Stimulated activated CD4-positive, alpha-beta T cell treated with anti-CD3 and anti-CD28 coated beads, Interleukin-12 subunit alpha, Interleukin-12 subunit beta, amount 100 ng/mL, for 48 hours (primary cell): ENCODE measurements around the gene MEF2C.
"Not testable (repeated sequence)": the region's sequence is repeated elsewhere in the genome, so short reads cannot be mapped to it uniquely, and the experiment has no call there.

Experiments
- DNase-seq, 3 donors: peaks; one replicate each; pipeline ENCODE4 v3.0.0-alpha.2; 2020; ENCODE audit warnings: low read depth in 2 of 3, low spot score in 1 of 3

MEF2C gene

GRCh38 chr5:88883059-88883835, at the start of gene MEF2C:
Gene MEF2C, minus strand, starts transcription at chr5:88883184. Its CDS starts 59,396 bp downstream, at chr5:88823788.
- no peak for DNase-seq

GRCh38 chr5:88932541-88932940, 49.6 kb upstream of the MEF2C start:
- no peak for DNase-seq

GRCh38 chr5:88930335-88930734, 47.4 kb upstream of the MEF2C start:
- DNase-seq = no peak

GRCh38 chr5:88929385-88929784, 46.4 kb upstream of the MEF2C start:
- no peak for DNase-seq

GRCh38 chr5:88926774-88927173, 43.8 kb upstream of the MEF2C start:
- no peak for DNase-seq

GRCh38 chr5:88925692-88926490, 42.9 kb upstream of the MEF2C start:
- DNase-seq = no peak

- no peak for DNase-seq
Measured at GRCh38 chr5:88924330-88924657, 41.3 kb upstream of the MEF2C start.

GRCh38 chr5:88923623-88924329, 40.8 kb upstream of the MEF2C start:
- no peak for DNase-seq

- not testable (repeated sequence) for DNase-seq
Measured at GRCh38 chr5:88912743-88913142, 29.8 kb upstream of the MEF2C start.

- DNase-seq = not testable (repeated sequence)
Measured at GRCh38 chr5:88911059-88911572, 28.1 kb upstream of the MEF2C start.

GRCh38 chr5:88904478-88904877, 21.5 kb upstream of the MEF2C start:
- not testable (repeated sequence) for DNase-seq

GRCh38 chr5:88903966-88904365, 21.0 kb upstream of the MEF2C start:
- DNase-seq = not testable (repeated sequence)

GRCh38 chr5:88901077-88901476, 18.1 kb upstream of the MEF2C start:
- not testable (repeated sequence) for DNase-seq

GRCh38 chr5:88899096-88899737, 16.2 kb upstream of the MEF2C start:
- DNase-seq = no peak

- DNase-seq = no peak
Measured at GRCh38 chr5:88897748-88898147, 14.8 kb upstream of the MEF2C start.

GRCh38 chr5:88895681-88896501, 12.9 kb upstream of the MEF2C start:
- DNase-seq = no peak

- DNase-seq = no peak
Measured at GRCh38 chr5:88892669-88893068, 9.7 kb upstream of the MEF2C start.

GRCh38 chr5:88890070-88890781, 7.2 kb upstream of the MEF2C start:
- DNase-seq = no peak

- DNase-seq = no peak
Measured at GRCh38 chr5:88889189-88890069, 6.4 kb upstream of the MEF2C start.
